CD4-positive, alpha-beta T cell treated with Interleukin-6 at 100 ng/mL for 8 hours (primary cell): ENCODE results near the gene ZFYVE9.
"Not testable (repeated sequence)": the region's sequence is repeated elsewhere in the genome, so short reads cannot be mapped to it uniquely, and the experiment has no call there.

Experiments used
- DNase-seq: peaks from one replicate; pipeline ENCODE4 v3.0.0-alpha.2; 2020; ENCODE audit warnings: mixed read lengths, low spot score

ZFYVE9 gene

GRCh38 chr1:52145137-52145536 is 3.2 kb downstream of the ZFYVE9 start:
- DNase-seq = no peak

GRCh38 chr1:52150445-52150844 is 8.6 kb downstream of the ZFYVE9 start:
- DNase-seq = not testable (repeated sequence)

- DNase-seq = no peak
Measured at GRCh38 chr1:52150946-52151345, 9.1 kb downstream of the ZFYVE9 start.

- DNase-seq = no peak
Measured at GRCh38 chr1:52152572-52152971, 10.7 kb downstream of the ZFYVE9 start.

- DNase-seq = no peak
Measured at GRCh38 chr1:52153010-52153409, 11.1 kb downstream of the ZFYVE9 start.

GRCh38 chr1:52153898-52154297 is 12.0 kb downstream of the ZFYVE9 start:
- no peak for DNase-seq

GRCh38 chr1:52156460-52156859 is 14.6 kb downstream of the ZFYVE9 start:
- DNase-seq = no peak

GRCh38 chr1:52157582-52157981 is 15.7 kb downstream of the ZFYVE9 start:
- DNase-seq = no peak

- DNase-seq = no peak
Measured at GRCh38 chr1:52158218-52158617, 16.3 kb downstream of the ZFYVE9 start.

GRCh38 chr1:52159033-52159789 is 17.3 kb downstream of the ZFYVE9 start:
- no peak for DNase-seq

- no peak for DNase-seq
Measured at GRCh38 chr1:52162947-52163346, 21.1 kb downstream of the ZFYVE9 start.

- DNase-seq = no peak
Measured at GRCh38 chr1:52164604-52165003, 22.7 kb downstream of the ZFYVE9 start.

GRCh38 chr1:52166996-52167753 is 25.3 kb downstream of the ZFYVE9 start:
- no peak for DNase-seq

GRCh38 chr1:52168373-52169080 is 26.6 kb downstream of the ZFYVE9 start:
- no peak for DNase-seq

GRCh38 chr1:52171149-52171548 is 29.3 kb downstream of the ZFYVE9 start:
- DNase-seq = not testable (repeated sequence)

- no peak for DNase-seq
Measured at GRCh38 chr1:52179073-52179472, 37.2 kb downstream of the ZFYVE9 start.

- no peak for DNase-seq
Measured at GRCh38 chr1:52180176-52180575, 38.3 kb downstream of the ZFYVE9 start.

- DNase-seq = not testable (repeated sequence)
Measured at GRCh38 chr1:52181759-52182158, 39.9 kb downstream of the ZFYVE9 start.

GRCh38 chr1:52182328-52182727 is 40.4 kb downstream of the ZFYVE9 start:
- not testable (repeated sequence) for DNase-seq

GRCh38 chr1:52182874-52183400 is 41.0 kb downstream of the ZFYVE9 start:
- DNase-seq = no peak

GRCh38 chr1:52186449-52186848 is 44.6 kb downstream of the ZFYVE9 start:
- DNase-seq = no peak

GRCh38 chr1:52189898-52190480 is 48.1 kb downstream of the ZFYVE9 start:
- DNase-seq = no peak
